Activated T-cell treated with anti-CD3 and anti-CD28 coated beads, Interleukin-2, amount 50 U/mL, for 48 hours (primary cell): ENCODE measurements around the gene CHAF1A.

ENCODE experiments used
- DNase-seq, 2 experiments: peaks; one replicate each; pipeline ENCODE4 v3.0.0-alpha.2; 2020

The CHAF1A gene

GRCh38 chr19:4379383-4380253, 22.8 kb upstream of the CHAF1A start:
- peak; percentile 61 to 69 for DNase-seq

DNA sequence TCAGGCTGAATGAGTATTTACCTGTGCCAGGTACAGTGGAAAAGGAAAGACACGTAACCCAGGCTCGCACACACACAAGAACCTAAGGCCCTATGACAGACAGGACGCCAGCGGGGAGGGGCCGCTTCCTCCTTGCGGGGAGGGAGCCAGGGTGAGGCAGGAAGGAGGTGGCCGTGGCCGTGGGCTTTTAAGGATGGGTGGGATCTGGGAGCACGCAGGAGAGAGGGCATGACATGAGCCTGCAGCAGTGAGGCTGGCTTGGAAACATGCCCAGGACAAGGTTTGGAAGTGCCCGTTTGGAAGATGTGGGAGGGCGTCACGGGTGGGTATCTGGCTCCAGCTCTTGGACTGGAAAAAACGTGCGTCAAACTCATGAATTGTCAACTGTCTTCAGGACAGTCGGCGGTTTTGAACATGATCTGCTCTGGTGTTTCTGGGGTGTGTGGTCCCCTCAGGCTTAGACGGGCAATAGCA, 22.1 kb upstream of the CHAF1A start:
- peak; percentile 59 to 65 for DNase-seq

- no peak for DNase-seq
Observed at GRCh38 chr19:4385291-4386040, 17.0 kb upstream of the CHAF1A start.

GRCh38 chr19:4386041-4386782, 16.2 kb upstream of the CHAF1A start:
- no peak for DNase-seq

- no peak for DNase-seq
Observed at GRCh38 chr19:4388337-4389063, 13.9 kb upstream of the CHAF1A start.

- DNase-seq, result no peak
Observed at GRCh38 chr19:4389064-4389375, 13.4 kb upstream of the CHAF1A start.

DNA sequence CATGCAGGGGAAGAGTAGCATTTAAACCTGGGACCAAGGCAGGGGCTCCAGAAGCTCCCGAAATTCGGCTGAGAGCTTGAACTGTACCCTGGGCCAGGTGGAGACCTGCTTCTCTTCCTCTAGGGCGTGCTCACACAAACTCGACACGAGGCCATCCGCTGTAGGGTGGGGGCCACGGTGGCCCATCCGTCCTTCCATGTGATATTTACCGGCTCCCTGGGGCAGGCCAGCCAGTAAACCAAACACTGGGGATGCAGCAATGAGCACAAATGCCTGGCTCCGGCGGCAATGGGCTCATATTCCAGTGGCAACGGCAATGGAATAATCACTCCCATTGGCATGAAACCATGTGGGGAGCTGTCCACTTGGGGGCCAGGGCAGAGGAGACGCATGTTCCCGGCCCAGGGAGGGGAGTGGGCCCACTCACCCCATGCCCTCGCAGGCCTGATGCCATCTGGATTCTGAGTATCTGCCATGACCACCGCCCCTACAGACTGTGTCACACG, 12.9 kb upstream of the CHAF1A start:
- DNase-seq, result no peak

- no peak for DNase-seq
Observed at GRCh38 chr19:4390017-4390566, 12.3 kb upstream of the CHAF1A start.

DNA sequence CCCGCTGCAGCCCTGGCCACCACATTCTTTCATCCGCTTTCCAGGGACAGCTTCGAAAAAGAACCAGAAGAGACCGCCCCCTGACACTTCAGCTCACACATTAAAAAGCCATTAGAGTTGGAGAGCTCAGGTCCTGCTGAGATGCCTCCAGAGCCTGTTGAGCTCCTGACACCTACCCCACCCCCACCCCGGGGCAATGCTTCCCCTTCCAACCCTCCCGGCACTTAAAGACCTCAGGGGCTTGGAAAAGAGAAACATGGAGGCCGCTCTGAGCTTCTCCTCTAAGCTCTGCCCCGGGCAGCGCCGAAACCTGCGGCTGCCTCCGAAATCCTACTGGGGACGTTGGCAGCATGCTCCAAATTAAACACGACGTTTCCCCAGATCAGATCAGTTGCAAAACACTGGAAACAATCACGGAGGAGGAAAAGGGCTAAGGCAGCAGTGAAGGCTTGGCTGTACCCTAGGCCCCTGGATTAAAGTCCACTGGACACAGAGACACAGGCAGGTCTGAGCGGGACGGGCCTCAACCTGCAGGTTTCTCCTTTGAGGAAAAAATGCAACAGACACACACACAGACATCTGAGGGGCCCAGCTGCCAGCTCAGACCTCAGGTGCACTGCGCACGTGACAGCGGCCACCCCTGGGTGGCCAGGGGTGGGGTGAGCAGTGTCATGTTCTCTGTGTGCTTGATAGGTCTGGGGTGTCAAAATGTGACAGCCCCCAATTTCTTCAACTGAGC, 11.7 kb upstream of the CHAF1A start:
- DNase-seq, result no peak

GRCh38 chr19:4391306-4391693, 11.1 kb upstream of the CHAF1A start:
- no peak for DNase-seq

DNA sequence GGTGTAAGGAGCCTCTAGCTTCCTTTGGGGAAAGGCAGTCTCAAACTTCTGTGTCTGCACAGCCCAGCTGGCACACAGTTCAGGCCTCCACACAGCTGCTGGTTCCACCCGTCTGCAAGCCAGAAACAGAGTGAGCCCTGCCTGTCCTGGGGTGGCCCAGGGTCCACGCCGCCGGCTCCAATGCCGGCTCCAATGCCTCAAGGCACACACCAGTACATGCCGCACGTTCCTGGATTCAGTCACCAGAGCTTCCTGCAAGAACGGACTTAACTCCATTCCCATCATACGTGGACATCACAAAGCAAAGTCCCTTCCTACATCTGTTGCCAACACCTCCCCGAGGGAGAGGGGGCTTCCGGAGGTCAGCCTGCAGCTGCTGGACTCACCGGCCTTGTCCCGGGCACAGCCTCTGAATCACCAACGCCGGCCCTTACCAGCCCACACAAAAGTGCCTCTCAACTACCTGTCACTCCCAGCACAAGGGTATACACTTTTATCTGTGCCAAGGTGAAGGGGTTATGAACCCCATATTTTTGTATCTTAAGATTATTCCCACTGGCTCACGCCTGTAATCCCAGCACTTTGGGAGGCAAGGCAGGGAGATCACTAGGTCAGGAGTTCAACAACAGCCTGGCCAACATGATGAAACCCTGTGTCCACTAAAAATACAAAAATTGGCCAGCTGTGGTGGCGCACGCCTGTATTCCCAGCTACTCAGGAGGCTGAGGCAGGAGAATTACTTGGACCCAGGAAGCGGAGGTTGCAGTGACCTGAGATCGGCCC, 10.5 kb upstream of the CHAF1A start:
- DNase-seq, result no peak

GRCh38 chr19:4393947-4394590, 8.4 kb upstream of the CHAF1A start:
- DNase-seq, result no peak

DNA sequence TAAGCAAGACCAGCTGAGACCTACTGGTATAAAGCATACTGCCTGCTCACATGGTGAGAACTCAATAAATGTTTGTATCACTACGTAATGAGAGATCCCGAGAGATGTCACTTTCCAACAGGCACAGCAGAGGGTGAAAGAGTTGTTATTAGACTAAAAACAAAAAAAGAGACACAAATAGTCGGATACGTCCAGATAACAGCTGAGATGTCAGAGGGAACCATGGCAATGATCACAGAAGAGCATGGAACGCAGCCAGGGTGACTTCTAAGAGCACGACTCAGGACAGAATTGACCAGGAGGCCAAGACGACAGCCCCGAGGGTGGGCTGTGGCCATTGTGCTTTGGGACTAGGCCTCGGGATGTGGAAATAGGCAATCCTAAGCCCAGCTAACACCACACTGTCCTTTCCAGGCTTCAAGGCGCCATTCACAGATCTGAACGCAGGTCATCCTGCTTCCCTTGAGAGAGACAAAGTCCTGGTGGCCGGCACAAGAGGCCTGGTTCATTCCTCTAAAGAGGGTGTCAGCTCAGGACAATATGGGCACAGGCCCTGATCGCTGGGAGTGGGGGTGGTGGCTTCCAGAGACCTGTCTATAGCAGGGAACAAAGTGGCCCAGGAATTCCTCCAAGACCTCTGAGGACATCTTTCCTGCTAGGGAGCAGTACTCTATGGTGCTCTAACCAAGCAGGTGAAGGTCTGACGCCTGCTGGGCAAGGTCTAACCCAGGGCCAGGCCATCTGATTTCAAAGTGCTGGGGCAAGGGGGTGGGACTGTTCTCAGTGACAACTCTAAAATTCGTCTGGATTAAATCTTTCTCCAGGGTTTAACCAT, 5.3 kb upstream of the CHAF1A start:
- DNase-seq, result no peak

DNA sequence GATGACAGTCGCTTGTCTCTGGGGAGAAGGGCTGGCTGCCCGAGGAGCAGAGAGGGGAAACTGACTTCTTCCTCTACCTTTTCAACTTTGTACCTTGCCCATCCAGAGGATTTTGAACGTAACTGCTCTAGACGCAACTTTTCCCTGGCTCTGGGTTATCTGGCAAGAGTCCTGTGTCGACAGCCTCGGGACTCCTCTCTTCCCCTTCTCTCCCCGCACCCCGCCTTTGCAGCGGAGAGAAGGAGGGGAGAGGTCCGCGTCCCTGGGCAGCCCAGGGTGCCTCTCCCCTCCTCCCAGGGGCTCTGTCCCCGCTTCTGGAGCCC, 2.7 kb upstream of the CHAF1A start:
- peak in 1 of 2 experiments; percentile 63 for DNase-seq

- DNase-seq, result peak; percentile 95
Observed at GRCh38 chr19:4400135-4400936, 2.1 kb upstream of the CHAF1A start, which contains the start of gene SH3GL1. TSS of gene SH3GL1 (minus strand) at chr19:4400547. CDS start at chr19:4400368, 179 bp downstream.

GRCh38 chr19:4401769-4402170, 670 bp upstream of the CHAF1A start:
- no peak for DNase-seq

- DNase-seq, result no peak
Observed at GRCh38 chr19:4403005-4403761, 743 bp downstream of the CHAF1A start.

GRCh38 chr19:4405977-4406376, 3.5 kb downstream of the CHAF1A start:
- no peak for DNase-seq
